CD14-positive monocyte (primary cell): ENCODE data around the gene ARSK. TPM values are rescaled to one million over a fixed set of nuclear protein-coding genes. Genes with fewer than 3 reads are reported as not detected.

Source experiments
- DNase-seq, 3 donors: peaks; one replicate each; pipeline ENCODE4 v3.0.0-alpha.2; 2011 to 2022
- H2AFZ ChIP-seq: 2 replicates; pipeline ENCODE4 v1.6.0; 2012; ENCODE audit warnings: mild to moderate bottlenecking, low read depth, low read length, inconsistent platforms; ENCODE audit not compliant: insufficient read depth, poor library complexity, severe bottlenecking
- H3K27ac ChIP-seq, 2 donors: 1 replicate in 1 of 2; 2 replicates in 1 of 2; pipeline ENCODE4 v1.5.1; 2012 to 2013; ENCODE audit warnings: low read length in 2 of 2, control low read depth in 1 of 2, inconsistent platforms in 1 of 2, low read depth in 1 of 2, mild to moderate bottlenecking in 1 of 2
- H3K27me3 ChIP-seq, 2 donors: one replicate each; pipeline versions ENCODE4 v1.6.0 to v1.6.1; 2011 to 2013; ENCODE audit warnings: low read length in 2 of 2; ENCODE audit not compliant: control insufficient read depth in 2 of 2, insufficient read depth in 2 of 2
- H3K36me3 ChIP-seq, 2 donors: replicated peaks in 1 of 2; 1 replicate in 1 of 2; 2 replicates in 1 of 2; pipeline versions ENCODE4 v1.5.1 to v1.6.1; 2012 to 2013; ENCODE audit warnings: low read length in 2 of 2, control low read depth in 1 of 2, inconsistent platforms in 1 of 2, mild to moderate bottlenecking in 1 of 2; ENCODE audit not compliant: insufficient read depth in 2 of 2, control insufficient read depth in 1 of 2
- H3K4me1 ChIP-seq, 2 donors: 1 replicate in 1 of 2; 2 replicates in 1 of 2; pipeline versions ENCODE4 v1.5.1 to v1.6.1; 2012 to 2013; ENCODE audit warnings: low read length in 2 of 2, control low read depth in 1 of 2, inconsistent platforms in 1 of 2, mild to moderate bottlenecking in 1 of 2, moderate library complexity in 1 of 2; ENCODE audit not compliant: insufficient read depth in 2 of 2, control insufficient read depth in 1 of 2
- H3K4me2 ChIP-seq: replicated peaks from 2 replicates; pipeline ENCODE3; 2012; ENCODE audit warnings: low read length, moderate library complexity, mild to moderate bottlenecking; ENCODE audit not compliant: poor library complexity, severe bottlenecking; ENCODE audit errors: extremely low read depth
- H3K4me3 ChIP-seq, 3 experiments: fragments of 200-600 bp in 1 of 3; sonication (generic) in 1 of 3; replicated peaks in 1 of 3; 1 replicate in 2 of 3; 2 replicates in 1 of 3; pipeline ENCODE4 v1.5.1; 2011 to 2013; ENCODE audit warnings: low read length in 3 of 3, mild to moderate bottlenecking in 3 of 3, control low read depth in 2 of 3, low read depth in 2 of 3, inconsistent platforms in 1 of 3, moderate library complexity in 1 of 3
- H3K79me2 ChIP-seq: 2 replicates; pipeline ENCODE4 v1.6.0; 2012; ENCODE audit warnings: mild to moderate bottlenecking, control low read depth, inconsistent platforms, low read length, moderate library complexity; ENCODE audit not compliant: insufficient read depth
- H3K9ac ChIP-seq: 2 replicates; pipeline ENCODE4 v1.6.0; 2017; ENCODE audit warnings: low read length, mild to moderate bottlenecking; ENCODE audit not compliant: insufficient read depth, poor library complexity, severe bottlenecking
- H3K9me3 ChIP-seq, 2 donors: replicated peaks in 1 of 2; 1 replicate in 1 of 2; 2 replicates in 1 of 2; pipeline versions ENCODE4 v1.5.1 to v1.6.1; 2012 to 2013; ENCODE audit warnings: low read length in 2 of 2, control low read depth in 1 of 2; ENCODE audit not compliant: control insufficient read depth in 1 of 2, insufficient read depth in 1 of 2
- H4K20me1 ChIP-seq: 2 replicates; pipeline ENCODE4 v1.6.0; 2012; ENCODE audit warnings: mild to moderate bottlenecking, low read length, control low read depth, moderate library complexity; ENCODE audit not compliant: insufficient read depth
- H3K27ac Mint-ChIP-seq, 7 donors: one replicate each; pipeline ENCODE4 v1.8.0; 2020; ENCODE audit warnings: mild to moderate bottlenecking in 7 of 7, mixed read lengths in 7 of 7, moderate library complexity in 6 of 7, inconsistent platforms in 2 of 7
- H3K27me3 Mint-ChIP-seq, 3 donors: one replicate each; pipeline ENCODE4 v1.8.0; 2021 to 2022; ENCODE audit warnings: low read depth in 3 of 3, mild to moderate bottlenecking in 3 of 3, mixed read lengths in 3 of 3, moderate library complexity in 3 of 3, inconsistent platforms in 1 of 3
- H3K36me3 Mint-ChIP-seq, 2 donors: one replicate each; pipeline ENCODE4 v1.8.0; 2020; ENCODE audit warnings: mixed read lengths in 2 of 2, inconsistent platforms in 1 of 2, mild to moderate bottlenecking in 1 of 2
- H3K4me1 Mint-ChIP-seq: one replicate; pipeline ENCODE4 v1.8.0; 2020; ENCODE audit warnings: mild to moderate bottlenecking, mixed read lengths
- H3K4me3 Mint-ChIP-seq, 2 donors: one replicate each; pipeline ENCODE4 v1.8.0; 2020; ENCODE audit warnings: mild to moderate bottlenecking in 2 of 2, mixed read lengths in 2 of 2, moderate library complexity in 1 of 2
- H3K9me3 Mint-ChIP-seq, 7 donors: one replicate each; pipeline ENCODE4 v1.8.0; 2020 to 2022; ENCODE audit warnings: mixed read lengths in 7 of 7, mild to moderate bottlenecking in 6 of 7, moderate library complexity in 6 of 7, inconsistent platforms in 2 of 7
- CTCF ChIP-seq: fragments of 200-600 bp; IDR thresholded peaks from one replicate; pipeline ENCODE4 v1.8.0; 2022; ENCODE audit warnings: antibody characterized with exemption, mild to moderate bottlenecking
- whole genome bisulfite sequencing: methylation state at CpG from one replicate; pipeline ENCODE4 v1.1.5; 2013; ENCODE audit warnings: missing lambda C conversion rate; ENCODE audit not compliant: insufficient coverage; 5-methylcytosine and 5-hydroxymethylcytosine counted together
- intact Hi-C, 2 donors: fragments of 100-400 bp; cut with micrococcal nuclease; formaldehyde crosslinking; loops; one replicate each; pipeline versions ENCODE4 v1.15.0 to v1.15.1; 2023
- polyA plus RNA-seq, 3 donors: library from polyadenylated mRNA; depleted of rRNA in 1 of 3; unstranded in 2 of 3; stranded (reverse) in 1 of 3; fragments of 300-500 nt in 2 of 3; fragments of >200 nt in 1 of 3; fragmentation: Illumina TruSeq in 2 of 3; gene quantifications; 1 replicate in 2 of 3; 2 replicates in 1 of 3; pipeline ENCODE4 v1.2.3, GENCODE V29; 2012 to 2021
- small RNA-seq: library from RNA; depleted of rRNA; stranded (forward); fragments of <200 nt; gene quantifications from one replicate; pipeline ENCODE3, GENCODE V24; 2012; ENCODE audit warnings: low read depth; ENCODE audit not compliant: insufficient read length

The ARSK gene
- polyA plus RNA-seq, 3 donors = 0.67 to 1.3 (median 1.3) TPM

- TF ChIP-seq CTCF = no peak
- no peaks in the 10 kb centered on the region for H3K36me3 Mint-ChIP-seq
- intact Hi-C loops = no loop called here
These were observed 99.3 kb downstream of the ARSK start for GRCh38 chr5:95654196-95654595.

More at GRCh38 chr5:95654196-95654595, 99.3 kb downstream of the ARSK start:
- Histone ChIP-seq H3K36me3 (no peaks in the 10 kb centered on the region), H3K9me3 (no peaks in the 10 kb centered on the region), H3K79me2 (no peaks in the 10 kb centered on the region), H2AFZ (no peak overlapping the region), H3K9ac (no peak overlapping the region), H3K27ac (no peak overlapping the region), H3K4me1 (no peaks in the 10 kb centered on the region), H3K27me3 (no peaks in the 10 kb centered on the region), H4K20me1 (no peaks in the 10 kb centered on the region), H3K4me3 (no peak overlapping the region), H3K4me2 (no peak overlapping the region)
- H3K9me3 Mint-ChIP-seq = no peaks in the 10 kb centered on the region
- H3K4me1 Mint-ChIP-seq = no peaks in the 10 kb centered on the region
- H3K27ac Mint-ChIP-seq = no peak overlapping the region
- DNase-seq = no peak
- no CpG with 5 or more reads among the region's 3 CpGs for WGBS
- no peak overlapping the region for H3K4me3 Mint-ChIP-seq
- no peaks in the 10 kb centered on the region for H3K27me3 Mint-ChIP-seq

Small RNA genes lying within 50 kb of the gene (small RNA-seq; reads per million reads assigned to genes)
- not detected for gene RNU6-308P

Other genes with a start within 250 kb of the ARSK start
- gene FAM81B, start 163.7 kb upstream of the ARSK start, polyA plus RNA-seq = not detected
- gene SKIC3, start 124 bp upstream of the ARSK start, polyA plus RNA-seq = 10 to 100 TPM; 13.7 to 24.6 (median 17.6) TPM
- not detected for gene GPR150, start 65.0 kb downstream of the ARSK start, polyA plus RNA-seq
- 1 to 10 TPM in 1 of 3 donors, under 1 TPM in 2; 0.15 to 1.4 (median 0.24) TPM for gene RFESD, start 91.7 kb downstream of the ARSK start, polyA plus RNA-seq
- gene SPATA9, start 127.9 kb downstream of the ARSK start, polyA plus RNA-seq = not detected
- gene RHOBTB3, start 176.2 kb downstream of the ARSK start, polyA plus RNA-seq = 1 to 10 TPM in 1 of 3 donors, under 1 TPM in 2; 0.41 to 1.5 (median 0.63) TPM